Body of pancreas (tissue), 4 donors: ENCODE measurements around the gene AOC1.

Experiments used
- POLR2A ChIP-seq, 3 donors: fragments of 450-650 bp; IDR thresholded peaks; one replicate each; pipeline ENCODE4 v1.6.1; 2016; ENCODE audit warnings: antibody characterized with exemption in 3 of 3, mild to moderate bottlenecking in 2 of 3
- TF ChIP-seq, protein P1 (sequence below), 7 experiments: fragments of 450-650 bp in 4 of 7; fragments of 200-600 bp in 3 of 7; sonication (generic) in 3 of 7; IDR thresholded peaks; one replicate each; pipeline ENCODE4 v1.5.1; 2016 to 2019; ENCODE audit warnings: antibody characterized with exemption in 7 of 7

- TF ChIP-seq, protein P1, sequence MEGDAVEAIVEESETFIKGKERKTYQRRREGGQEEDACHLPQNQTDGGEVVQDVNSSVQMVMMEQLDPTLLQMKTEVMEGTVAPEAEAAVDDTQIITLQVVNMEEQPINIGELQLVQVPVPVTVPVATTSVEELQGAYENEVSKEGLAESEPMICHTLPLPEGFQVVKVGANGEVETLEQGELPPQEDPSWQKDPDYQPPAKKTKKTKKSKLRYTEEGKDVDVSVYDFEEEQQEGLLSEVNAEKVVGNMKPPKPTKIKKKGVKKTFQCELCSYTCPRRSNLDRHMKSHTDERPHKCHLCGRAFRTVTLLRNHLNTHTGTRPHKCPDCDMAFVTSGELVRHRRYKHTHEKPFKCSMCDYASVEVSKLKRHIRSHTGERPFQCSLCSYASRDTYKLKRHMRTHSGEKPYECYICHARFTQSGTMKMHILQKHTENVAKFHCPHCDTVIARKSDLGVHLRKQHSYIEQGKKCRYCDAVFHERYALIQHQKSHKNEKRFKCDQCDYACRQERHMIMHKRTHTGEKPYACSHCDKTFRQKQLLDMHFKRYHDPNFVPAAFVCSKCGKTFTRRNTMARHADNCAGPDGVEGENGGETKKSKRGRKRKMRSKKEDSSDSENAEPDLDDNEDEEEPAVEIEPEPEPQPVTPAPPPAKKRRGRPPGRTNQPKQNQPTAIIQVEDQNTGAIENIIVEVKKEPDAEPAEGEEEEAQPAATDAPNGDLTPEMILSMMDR (IDR thresholded peaks at IDR 0.05): no peak
- no peak for TF ChIP-seq POLR2A (IDR thresholded peaks at IDR 0.05)
Observed at GRCh38 chr7:150828384-150828783, 23.9 kb upstream of the AOC1 start.
